Measurements from ENCODE around the gene ORM1.
"Not testable (repeated sequence)": the region's sequence is repeated elsewhere in the genome, so short reads cannot be mapped to it uniquely, and the experiment has no call there.

The ORM1 gene

DNA sequence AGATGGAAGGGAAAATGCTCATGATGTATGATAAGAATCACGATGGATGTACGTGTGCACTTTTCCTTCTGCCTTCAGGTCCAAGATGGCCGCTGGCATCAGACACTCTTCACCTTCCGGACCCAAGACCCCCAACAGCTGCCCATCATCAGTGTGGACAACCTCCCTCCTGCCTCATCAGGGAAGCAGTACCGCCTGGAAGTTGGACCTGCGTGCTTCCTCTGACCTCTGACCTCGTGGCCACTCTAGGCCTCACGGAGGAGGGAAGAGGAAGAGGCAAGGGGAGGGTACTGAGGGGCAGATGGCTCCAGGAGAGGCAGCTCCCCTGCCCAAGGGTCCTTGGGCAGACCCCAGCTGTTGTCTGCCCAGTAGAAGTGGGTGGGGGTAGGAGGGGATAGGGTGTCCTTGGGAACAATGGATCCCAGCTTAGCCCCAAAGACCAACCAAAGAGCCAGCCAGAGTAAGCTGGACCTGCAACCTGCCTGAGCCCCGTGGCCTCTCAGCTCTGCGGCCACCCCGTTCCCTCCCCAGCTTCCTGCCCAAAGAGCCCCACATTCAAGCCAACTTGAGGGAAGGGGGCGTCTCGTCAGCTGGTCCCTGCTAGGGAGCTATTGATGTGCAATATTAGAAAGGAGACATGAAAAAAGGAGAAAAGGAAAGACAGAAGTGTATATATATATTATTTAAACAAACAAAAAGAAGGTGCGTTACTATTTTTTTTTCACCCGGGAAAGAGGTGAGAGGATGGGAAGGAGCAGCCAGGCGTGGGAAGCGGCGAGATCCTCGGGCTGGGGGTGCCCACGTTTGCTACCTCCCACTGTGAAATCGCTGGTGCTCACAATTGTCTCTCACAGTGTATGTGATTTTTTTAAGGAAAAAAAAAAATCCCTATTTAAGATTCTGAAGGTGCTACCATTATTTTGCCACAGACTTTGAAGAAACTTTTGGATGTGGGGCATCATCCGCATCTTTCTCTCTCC lies 12.1 kb upstream of the ORM1 start:
- no peak for DNase-seq

DNA sequence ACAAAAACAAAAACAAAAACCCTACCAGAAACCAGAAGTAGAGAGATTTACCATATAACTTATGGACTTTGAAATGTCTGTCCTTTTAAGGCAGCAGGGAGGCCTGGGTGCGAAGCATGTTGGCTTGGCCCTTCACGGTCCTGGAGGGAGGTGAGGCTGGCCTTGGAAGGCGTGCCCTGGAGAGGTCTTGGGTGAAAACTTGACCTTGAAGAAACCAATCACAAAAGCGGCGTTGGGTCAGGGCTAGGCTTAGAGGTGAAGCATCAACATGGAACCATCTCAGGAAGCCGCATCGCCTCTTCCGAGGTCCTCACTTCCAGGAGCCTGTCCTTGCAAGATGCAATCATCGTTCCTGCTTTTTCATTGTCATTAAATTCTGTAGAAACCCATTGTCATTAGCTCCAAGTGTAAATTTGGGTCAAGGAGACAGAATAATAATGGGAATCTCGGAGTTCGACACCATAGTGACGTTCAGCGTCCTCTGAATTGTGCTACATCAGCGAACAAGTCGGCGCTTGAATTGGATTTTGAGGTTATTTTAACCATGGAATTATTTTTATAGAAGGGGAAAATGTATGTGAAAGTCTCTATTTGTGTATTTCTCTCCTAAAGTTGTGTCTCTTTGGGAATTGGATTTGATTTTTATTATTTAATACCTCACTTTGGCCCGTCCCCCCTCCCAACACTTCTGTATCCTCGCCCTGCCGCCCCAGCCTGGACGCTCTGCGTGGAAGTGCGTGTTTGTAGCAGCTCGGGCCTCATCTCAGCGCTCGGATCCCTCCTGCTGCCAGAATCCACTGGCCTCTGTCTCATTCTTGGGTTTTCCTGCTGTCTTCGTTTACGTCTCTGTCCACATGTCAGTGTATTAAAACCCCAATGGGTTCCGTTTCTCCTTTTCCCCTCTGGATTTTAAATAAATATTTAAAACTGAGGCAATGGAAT lies 11.1 kb upstream of the ORM1 start:
- no peak for DNase-seq

DNA sequence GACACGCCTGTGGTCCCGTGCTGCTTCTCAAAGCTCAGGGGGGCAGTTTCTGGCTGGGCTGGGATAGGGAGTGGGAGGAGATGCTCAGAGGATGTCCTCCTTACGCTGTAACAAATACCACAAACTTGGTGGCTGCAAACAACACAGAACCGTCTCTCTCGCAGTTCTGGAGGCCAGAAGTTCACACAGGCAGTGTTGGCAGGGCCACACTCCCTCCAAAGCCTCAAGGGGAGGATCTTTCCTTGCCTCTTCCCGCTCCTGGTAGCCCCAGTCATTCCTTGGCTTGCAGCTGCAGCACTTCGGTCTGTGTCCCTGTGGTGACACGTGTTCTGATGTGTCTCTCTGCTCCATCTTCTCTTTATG lies 10.4 kb upstream of the ORM1 start:
- no peak for DNase-seq

DNA sequence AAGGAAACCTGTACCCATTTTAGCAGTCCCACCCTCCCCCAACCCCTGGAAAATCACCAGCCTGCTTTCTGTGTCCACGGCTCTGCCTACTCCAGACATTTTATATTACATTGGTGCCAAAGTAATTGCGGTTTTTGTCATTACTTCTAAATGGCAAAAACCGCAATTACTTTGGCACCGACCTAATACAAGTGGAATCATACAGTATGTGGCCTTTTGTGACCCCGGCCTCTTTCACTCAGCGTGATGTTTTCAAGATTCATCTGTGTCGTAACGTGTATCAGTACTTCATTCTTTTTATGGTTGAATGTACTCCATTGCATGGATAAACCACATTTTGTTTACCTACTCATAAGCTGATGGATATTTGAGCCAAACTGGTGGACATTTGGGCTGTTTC lies 9.7 kb upstream of the ORM1 start:
- no peak for DNase-seq

DNA sequence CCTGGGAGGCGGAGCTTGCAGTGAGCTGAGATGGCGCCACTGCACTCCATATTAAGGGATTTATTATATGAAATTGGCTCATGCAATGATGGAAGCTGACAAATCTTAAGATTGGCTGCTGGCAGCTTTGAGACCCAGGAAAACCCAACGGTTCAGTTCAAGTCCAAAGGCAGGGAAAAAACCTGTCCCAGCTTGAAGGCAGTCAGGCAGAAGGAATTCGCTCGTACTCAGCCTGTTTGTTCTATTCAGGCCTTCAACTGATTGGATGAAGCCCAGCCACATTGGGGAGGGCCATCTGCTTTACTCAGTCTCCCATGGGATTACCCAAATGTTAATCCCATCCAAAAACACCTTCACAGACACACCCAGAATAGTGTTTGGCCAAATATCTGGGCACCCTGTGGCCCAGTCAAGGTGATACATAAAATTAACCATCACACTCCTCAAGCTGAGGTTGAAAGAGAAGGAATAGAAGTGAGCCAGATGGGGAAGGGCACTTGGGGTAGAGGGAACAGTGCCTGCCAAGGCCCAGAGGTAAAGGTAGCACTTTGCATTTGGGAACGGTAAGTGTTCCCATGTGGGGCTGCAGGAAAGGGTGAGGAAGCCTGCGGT lies 8.5 kb upstream of the ORM1 start:
- DNase-seq = peak; percentile 66

DNA sequence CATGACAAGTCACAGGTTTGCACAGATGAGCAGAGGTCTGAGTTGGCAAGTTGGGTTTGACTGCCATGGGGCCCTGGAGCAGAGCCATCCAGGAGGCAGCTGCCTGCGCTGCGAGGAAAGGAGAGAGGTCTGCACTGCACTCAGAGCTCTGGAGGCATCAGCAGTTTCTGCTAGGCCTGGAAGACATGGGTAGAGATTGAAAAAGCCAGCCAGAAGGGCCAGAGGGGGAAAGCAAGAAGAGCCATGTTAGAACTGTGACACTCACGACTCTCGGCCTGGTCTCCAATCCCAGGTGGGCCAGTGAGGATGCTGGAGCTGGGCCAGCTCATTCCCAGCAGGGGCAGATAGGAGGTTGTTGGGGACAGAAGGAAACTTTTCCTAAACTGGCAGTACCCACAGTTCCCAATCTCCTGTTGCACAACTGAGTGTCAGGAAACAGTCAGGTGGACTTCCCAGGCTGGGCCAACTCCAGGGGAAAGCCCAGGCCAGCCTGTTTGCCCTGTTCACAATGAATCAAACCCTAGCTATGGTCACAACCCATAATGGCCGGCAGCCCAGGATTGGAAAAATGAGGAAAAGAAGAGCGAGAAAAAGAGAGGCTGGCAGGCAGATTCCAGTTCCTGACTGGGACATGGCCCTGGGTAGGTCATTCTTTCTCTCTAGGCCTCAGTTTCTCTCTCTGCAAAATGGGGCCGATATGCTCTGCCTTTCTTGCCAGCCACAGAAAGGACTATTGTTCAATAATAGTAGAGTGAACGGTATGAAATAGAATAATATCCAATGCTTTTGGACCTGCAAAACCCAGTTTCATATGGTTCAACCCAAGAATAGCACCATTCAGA lies 7.8 kb upstream of the ORM1 start:
- DNase-seq = no peak

DNA sequence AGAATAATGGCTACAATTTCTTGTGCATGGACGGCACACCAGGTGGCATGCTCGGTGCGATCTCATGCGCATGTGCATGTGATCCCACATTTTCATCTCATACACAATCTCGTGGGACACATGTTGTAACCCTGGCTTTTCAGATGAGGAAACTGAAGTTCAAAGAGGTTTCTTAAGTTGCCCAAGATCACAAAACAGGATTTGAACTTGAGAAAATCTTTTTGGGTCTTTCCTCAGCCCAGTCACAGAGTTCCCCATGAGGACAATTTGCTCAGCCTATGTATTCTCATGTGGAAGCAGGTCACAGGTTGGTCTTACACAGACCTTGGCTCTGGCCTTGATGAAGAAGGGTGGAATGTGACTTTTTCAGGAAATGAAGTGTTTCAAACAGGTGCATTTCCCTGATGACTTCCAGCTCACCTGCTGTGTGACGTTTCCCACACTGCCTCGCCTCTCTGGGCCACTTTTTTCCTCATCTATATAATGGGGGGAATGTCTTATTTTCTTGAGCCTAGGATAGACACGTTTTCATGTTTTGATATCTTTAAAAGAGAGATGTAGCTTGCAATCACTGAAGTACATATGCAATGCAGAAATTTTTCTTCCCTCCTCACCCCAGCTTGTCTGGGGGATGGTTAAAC lies 7.1 kb upstream of the ORM1 start:
- no peak for DNase-seq

DNA sequence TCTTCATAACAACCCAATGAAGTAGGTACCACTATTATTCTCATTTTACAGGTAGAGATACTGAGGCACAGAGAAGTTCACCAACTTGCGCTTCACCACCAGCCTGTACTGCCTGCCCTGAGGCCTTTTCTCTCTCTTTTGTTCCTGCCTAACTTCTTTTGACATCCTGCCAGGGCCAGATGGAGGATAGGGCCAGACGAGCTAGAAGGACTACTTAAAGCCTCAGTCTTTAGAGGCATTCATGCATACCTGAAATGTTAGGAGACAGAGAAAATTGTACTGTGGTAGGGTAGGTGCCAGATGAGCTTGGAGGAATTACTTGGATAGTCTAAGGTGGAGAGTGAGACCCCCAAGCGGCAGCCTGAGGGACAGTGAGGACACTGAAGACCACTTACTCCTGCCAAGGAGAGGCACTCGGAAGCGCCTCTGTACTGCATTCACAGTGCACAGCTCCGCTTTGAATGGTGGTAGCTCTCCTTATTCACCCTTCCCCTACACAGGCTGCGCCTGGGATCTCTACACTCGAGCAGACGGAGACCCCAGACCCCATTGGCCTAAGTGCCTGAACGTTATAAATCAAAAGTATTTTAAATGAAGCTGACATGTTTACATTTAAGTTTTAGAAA lies 6.2 kb upstream of the ORM1 start:
- DNase-seq = peak; percentile 94

DNA sequence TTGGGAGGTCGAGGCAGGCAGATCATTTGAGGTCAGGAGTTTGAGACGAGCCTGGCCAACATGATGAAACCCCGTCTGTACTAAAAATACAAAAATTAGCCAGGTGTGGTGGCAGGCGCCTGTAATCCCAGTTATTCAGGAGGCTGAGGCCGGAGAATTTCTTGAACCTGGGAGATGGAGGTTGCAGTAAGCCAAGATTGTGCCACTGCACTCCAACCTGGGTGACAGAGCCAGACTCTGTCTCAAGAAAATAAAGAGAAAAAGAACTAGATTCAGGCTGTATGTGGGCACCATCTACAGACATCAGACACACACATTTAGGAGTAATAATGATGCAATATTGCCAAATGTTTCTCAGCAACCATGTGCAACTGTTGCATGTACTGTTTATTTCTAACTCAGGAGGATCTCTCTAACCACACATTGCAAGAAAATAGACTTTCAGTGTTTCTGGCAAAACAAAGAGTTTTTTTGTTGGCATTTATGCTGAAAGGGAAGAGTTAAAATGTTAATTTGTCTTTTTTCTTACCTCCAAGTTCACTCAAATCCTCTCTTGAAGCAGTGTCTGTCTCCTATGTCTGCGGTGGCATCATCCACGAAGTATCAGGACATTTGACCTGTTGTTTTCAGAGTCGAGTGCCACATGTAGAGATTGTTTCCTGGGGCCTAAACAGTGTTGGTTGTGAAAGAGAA lies 5.1 kb upstream of the ORM1 start:
- no peak for DNase-seq

DNA sequence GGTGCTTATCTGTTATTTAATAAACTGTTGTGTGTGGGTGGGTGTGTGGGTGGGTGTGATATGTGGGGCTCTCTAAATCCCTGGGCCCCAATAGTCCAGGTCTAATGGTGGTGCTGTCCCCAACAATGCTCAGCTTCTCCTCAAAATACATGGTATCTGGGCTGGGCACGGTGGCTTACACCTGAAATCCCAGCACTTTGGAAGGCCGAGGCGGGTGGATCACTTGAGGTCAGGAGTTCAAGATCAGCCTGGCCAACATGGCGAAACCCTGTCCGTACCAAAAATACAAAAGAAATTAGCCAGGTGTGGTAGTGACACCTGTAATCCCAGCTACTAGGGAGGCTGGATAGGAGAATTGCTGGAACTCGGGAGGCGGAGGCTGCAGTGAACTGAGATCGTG lies 4.5 kb upstream of the ORM1 start:
- DNase-seq = no peak

DNA sequence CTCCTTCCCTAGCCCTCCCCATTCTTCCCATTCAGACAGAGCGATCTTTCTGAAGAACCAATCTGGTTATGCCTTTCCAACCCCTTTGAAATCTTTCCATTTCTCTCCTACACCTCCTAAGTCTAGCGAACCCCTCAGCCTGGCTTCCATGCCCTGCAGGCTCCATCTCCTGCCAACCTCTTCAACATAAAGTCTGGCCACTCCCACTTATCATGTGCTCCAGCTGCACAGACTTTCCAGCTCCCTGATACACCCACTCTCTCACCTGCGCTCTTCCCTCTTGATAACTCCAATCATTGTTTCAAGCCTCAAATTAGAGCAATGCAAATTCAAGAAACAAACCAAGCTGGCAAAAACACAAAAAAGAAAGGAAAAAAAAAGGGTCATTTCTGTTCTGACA lies 3.8 kb upstream of the ORM1 start:
- peak; percentile 23 for DNase-seq

DNA sequence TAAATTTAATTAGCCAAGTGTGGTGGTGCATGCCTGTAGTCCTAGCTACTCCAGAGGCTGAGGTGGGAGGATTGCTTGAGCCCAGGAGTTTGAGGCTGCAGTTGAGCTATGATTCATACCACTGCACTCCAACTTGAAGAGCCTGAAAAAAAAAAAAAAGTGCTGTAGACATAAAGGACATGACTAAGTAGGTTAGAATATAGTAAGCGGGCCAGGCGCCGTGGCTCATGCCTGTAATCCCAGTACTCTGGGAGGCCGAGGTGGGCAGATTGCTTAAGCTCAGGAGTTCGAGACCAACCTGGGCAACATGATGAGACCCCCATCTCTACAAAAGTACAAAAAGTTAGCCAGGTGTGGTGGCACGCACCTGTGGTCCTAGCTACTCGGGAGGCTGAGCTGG lies 2.2 kb upstream of the ORM1 start:
- DNase-seq = not testable (repeated sequence)

DNA sequence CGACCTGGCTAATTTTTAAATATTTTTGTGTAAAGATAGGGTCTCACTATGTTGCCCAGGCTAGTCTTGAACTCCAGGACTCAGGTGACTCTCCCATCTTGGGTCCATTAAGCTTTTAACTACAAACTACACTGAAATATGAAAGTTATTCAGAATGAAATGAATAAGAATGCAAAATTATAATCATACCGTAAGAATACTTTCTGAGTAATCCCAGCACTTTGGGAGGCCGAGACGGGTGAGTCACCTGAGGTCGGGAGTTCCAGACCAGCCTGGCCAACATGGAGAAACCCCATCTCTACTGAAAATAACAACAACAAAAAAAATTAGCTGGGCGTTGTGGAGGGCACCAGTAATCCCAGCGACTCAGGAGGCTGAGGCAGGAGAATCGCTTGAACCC lies 1.1 kb upstream of the ORM1 start:
- DNase-seq = no peak

DNA sequence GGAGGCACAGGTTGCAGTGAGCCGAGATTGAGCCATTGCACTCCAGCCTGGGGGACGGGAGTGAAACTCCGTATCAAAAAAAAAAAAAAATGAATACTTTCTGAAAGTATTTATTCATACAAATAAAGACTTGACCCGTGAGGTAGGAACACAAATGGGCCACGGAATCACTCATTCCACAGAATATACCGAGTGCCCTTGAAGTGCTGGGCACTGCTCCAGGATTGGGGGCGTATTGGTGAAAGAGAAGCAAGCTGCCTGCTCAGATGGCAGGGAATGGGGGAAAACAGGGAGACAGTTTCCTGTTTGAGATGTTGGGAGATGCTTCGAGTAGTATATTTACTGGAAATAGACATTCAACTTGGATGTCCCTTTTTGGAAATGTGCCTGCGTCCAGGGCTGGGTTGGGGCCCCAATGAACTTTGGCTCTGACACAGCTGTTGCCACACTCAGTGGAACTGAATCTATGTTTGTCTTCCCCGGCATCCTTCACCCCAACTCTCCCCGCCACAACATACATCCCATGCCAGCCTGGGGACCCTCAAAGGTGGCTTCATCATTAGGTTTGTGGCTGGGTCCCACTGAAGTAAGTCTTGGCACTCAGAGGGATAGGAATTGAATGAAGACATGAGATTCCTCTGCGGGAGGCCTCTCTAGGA lies 609 bp upstream of the ORM1 start:
- not testable (repeated sequence) for DNase-seq

DNA sequence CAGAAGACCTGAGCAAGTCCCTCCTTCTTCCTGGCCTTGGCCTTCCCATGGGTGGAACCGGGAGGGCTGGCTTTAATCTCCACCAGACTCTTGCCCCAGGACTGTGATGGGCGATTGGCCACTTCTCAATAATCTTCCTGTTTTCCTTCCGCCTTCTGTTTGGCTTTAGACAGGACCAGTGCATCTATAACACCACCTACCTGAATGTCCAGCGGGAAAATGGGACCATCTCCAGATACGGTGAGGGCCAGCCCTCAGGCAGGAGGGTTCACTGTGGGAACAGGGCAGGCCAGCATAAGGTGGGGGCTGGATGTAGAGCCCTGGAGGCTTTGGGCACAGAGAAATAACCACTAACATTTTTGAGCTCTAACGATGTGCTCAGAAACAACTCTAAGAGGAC lies 951 bp downstream of the ORM1 start:
- DNase-seq = not testable (repeated sequence)

DNA sequence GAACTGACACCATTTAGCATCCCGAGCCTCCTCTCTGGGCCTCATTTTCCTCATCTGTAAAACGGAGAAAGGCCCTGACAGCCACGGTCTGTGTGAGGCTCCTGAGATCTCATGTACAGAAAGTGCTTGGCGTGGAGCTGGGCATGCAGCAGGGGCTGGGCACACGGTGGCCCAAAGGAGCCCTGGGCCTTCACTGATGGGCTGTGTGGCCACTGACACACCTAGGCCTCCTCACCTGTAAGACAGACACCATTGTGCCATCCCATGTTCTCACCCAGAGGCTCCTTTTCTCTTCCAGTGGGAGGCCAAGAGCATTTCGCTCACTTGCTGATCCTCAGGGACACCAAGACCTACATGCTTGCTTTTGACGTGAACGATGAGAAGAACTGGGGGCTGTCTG lies 1.6 kb downstream of the ORM1 start:
- DNase-seq = no peak

DNA sequence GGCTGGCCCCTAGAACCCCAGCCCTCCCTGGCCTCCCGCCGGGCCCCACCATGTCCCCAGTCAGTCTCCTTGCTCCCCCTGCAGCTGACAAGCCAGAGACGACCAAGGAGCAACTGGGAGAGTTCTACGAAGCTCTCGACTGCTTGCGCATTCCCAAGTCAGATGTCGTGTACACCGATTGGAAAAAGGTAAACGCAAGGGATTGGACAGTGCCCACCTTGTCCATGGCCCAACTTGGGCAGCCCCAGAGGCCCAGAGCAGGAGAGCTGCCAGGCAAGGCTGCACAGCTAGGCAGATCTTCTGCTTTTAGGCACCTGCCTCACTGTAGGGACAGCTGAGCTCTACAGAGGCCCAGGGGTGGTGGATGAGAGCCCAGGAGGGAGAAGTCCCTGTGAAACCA lies 2.1 kb downstream of the ORM1 start:
- DNase-seq = not testable (repeated sequence)

DNA sequence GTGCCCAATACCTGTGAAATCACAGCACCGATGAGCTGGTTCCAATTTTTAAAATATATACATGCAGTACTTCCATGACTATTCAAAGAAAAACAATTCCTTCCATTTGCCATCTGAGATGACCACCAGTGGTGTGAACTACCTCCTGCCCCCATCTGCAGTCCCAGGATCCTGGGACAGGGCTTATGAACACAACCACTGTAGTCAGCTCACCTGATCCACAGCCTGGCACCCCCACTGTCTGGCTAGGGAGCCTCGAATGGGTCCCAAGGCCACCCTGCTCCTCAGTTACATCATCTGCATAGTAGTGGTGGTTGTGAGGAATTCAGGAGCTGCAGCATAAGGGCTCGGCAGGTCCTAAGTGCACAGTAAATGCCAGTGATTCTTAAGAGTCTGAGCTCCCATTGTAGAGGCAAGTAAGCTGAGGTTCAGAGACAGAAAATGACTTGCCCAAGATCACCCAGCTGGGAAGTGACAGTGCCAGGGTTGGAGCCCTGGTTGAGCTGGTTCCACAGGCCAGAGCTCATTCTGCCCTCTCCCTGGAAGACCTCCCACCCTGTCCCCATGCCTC lies 2.9 kb downstream of the ORM1 start:
- DNase-seq = not testable (repeated sequence)

DNA sequence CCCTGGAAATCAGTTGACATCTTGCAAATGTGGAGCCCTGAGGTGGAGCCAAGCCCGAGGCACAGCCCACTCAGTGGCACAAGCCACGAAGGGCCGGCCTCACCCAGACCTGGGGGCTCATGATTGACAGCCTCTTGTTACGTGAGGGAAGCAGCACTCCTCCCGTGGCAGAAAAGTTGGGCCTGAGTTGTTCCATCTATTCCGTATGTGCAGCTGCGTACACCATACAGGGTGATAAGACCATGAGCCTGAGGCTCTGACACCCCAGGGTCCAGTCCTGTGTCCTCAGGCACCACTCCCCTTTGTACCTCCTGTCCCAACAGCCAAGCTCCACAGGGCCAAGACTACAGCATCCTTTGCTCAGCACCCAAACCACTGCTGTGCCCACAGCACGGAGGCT lies 4.9 kb downstream of the ORM1 start:
- DNase-seq = no peak

DNA sequence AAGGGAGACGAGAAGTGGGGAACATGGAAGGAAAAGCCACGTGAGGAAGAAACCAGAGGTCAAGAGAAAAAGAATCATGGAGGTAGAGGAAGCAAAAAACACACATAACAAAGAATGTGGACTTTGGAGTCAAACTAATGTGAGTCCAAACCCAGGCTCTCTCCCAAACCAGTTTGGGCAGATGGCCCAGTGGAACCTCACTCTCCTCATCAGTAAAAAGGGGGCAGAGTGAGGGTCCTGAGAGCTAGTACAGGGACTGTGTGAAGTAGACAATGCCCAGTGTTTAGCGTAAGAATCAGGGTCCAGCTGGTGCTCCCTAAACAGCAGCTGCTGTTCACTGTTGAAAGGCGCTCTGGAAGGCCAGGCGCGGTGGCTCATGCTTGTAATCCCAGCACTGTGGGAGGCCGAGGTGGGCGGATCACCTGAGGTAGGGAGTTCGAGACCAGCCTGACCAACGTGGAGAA lies 5.5 kb downstream of the ORM1 start:
- not testable (repeated sequence) for DNase-seq
